ENCODE results near the gene NOBOX. TPM values are rescaled to one million over a fixed set of nuclear protein-coding genes. Genes with fewer than 3 reads are reported as not detected.
A peak's percentile ranks its signal among the peaks of the same experiment; 100 is the strongest.
"Not testable (repeated sequence)": the region's sequence is repeated elsewhere in the genome, so short reads cannot be mapped to it uniquely, and the experiment has no call there.

Gene NOBOX
- total and polyA plus RNA-seq, 10 of the 15 experiments (the other 5 are each of a cell fraction or from before 2014, with no cell fraction given) = not detected

DNA sequence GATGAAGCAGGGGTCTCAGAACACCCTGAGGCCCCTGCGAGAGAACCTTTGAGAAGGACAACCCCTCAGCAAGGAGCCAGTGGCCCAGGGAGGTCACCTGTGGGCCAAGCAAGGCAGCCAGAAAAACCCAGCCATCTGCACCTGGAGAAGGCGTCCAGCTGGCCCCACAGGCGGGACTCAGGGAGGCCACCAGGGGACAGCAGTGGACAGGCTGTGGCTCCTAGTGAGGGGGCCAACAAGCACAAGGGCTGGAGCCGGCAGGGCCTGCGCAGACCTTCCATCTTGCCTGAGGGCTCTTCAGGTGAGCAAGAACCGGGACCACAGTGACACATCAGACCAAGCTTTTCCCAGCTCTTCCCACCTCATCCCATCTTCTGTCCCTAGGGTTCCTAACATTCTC, 38.0 kb downstream of the NOBOX start:
- WGBS (ENCODE audit: insufficient coverage, insufficient replicate concordance, low lambda C conversion rate, missing lambda C conversion rate) = no CpG with 5 or more reads among the region's 6 CpGs
- H4K20me1 ChIP-seq (ENCODE audit: control insufficient read depth, insufficient read depth); FAIRE-seq; H3K79me2 ChIP-seq (ENCODE audit: control insufficient read depth, insufficient read depth, low read length); H3K36me3 ChIP-seq (ENCODE audit: control insufficient read depth in 2 of 2, insufficient read depth in 2 of 2, low read length in 1 of 2); H3K4me2 ChIP-seq (ENCODE audit: control insufficient read depth, insufficient read depth); RAD21 ChIA-PET (ENCODE audit: unreplicated experiment); POLR2A ChIA-PET; H3K4me1 ChIP-seq (ENCODE audit: control insufficient read depth, insufficient read depth, low read length); H3K27ac ChIP-seq (ENCODE audit: control insufficient read depth, insufficient read depth); H3K4me3 ChIP-seq; SMC1A ChIA-PET (ENCODE audit: uncharacterized antibody, unreplicated experiment); H3K27me3 ChIP-seq (replicated peaks in 1 of 2; ENCODE audit: control insufficient read depth in 2 of 2, insufficient read depth in 2 of 2, low read length in 1 of 2); in situ Hi-C loops (cut with MboI); H2AFZ ChIP-seq (ENCODE audit: control insufficient read depth, low read depth, low read length); H3K9me3 ChIP-seq (replicated peaks; ENCODE audit: control insufficient read depth, insufficient read depth, low read length); intact Hi-C loops (cut with micrococcal nuclease; ENCODE audit: unreplicated experiment); CTCF ChIA-PET; H3K9ac ChIP-seq (ENCODE audit: control insufficient read depth, insufficient read depth, low read length); BruUV-seq (replicated peaks); DNase-seq (ENCODE audit: low read depth, low spot score): not testable (repeated sequence)
- peak; percentile 43; the same call in 2 of the 3 replicates for ATAC-seq

DNA sequence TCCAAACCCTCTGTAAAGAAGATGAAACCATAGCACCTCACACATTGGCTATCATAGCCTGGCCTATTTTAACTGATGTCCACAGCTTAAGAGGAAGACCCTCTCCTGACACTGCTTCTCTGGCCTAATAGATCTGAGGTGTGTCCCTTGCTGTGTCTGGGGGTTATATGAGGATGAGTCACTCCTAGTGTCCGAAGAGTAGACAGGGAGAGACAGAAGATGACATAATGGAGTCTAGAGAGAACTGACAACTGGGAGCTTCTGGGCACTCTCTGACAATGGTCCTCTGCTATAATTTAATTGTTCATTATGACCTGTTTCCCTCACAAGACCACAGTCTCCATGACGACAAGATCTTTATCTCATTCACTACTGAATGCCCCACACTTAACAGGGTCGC, 41.4 kb downstream of the NOBOX start:
- H4K20me1 ChIP-seq (ENCODE audit: control insufficient read depth, insufficient read depth); H3K4me3 ChIP-seq; H3K27ac ChIP-seq (ENCODE audit: control insufficient read depth, insufficient read depth); POLR2A ChIA-PET; H3K9ac ChIP-seq (ENCODE audit: control insufficient read depth, insufficient read depth, low read length); BruUV-seq (replicated peaks); H2AFZ ChIP-seq (ENCODE audit: control insufficient read depth, low read depth, low read length); FAIRE-seq; H3K27me3 ChIP-seq (replicated peaks in 1 of 2; ENCODE audit: control insufficient read depth in 2 of 2, insufficient read depth in 2 of 2, low read length in 1 of 2); in situ Hi-C loops (cut with MboI); H3K36me3 ChIP-seq (ENCODE audit: control insufficient read depth in 2 of 2, insufficient read depth in 2 of 2, low read length in 1 of 2); H3K79me2 ChIP-seq (ENCODE audit: control insufficient read depth, insufficient read depth, low read length); H3K4me2 ChIP-seq (ENCODE audit: control insufficient read depth, insufficient read depth); H3K4me1 ChIP-seq (ENCODE audit: control insufficient read depth, insufficient read depth, low read length); RAD21 ChIA-PET (ENCODE audit: unreplicated experiment); CTCF ChIA-PET; DNase-seq (ENCODE audit: low read depth, low spot score); H3K9me3 ChIP-seq (replicated peaks; ENCODE audit: control insufficient read depth, insufficient read depth, low read length); intact Hi-C loops (cut with micrococcal nuclease; ENCODE audit: unreplicated experiment); SMC1A ChIA-PET (ENCODE audit: uncharacterized antibody, unreplicated experiment): not testable (repeated sequence)
- 0 out of 3 replicates have a peak, but pooled peaks have one; percentile 4 for ATAC-seq
- WGBS (ENCODE audit: insufficient coverage, insufficient replicate concordance, low lambda C conversion rate, missing lambda C conversion rate) = no CpG with 5 or more reads among the region's 3 CpGs

DNA sequence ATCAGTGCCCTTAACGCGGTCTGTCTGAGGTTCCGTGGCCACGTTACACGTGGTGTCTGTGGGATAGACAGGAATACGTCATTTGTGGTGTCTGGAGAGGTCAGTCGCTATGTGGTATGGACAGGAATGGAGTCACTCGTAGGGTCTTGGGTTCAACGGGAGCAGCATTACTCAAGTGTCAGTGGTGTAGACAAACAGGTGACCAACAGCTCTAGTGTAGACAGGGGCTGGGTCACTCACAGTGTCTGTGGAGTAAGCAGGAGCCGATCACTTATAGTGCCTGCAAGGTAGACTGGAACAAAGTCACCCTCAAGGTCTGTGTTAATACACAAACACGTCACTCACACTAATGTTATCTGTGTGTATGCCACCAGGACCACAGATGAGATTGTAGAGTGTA, 46.6 kb downstream of the NOBOX start:
- 43% methylated on average over 1 of the region's 11 CpGs for WGBS (ENCODE audit: insufficient coverage, insufficient replicate concordance, low lambda C conversion rate, missing lambda C conversion rate)
- H3K9me3 ChIP-seq (replicated peaks; ENCODE audit: control insufficient read depth, insufficient read depth, low read length); H3K36me3 ChIP-seq (ENCODE audit: control insufficient read depth in 2 of 2, insufficient read depth in 2 of 2, low read length in 1 of 2); POLR2A ChIA-PET; ATAC-seq; H3K4me2 ChIP-seq (ENCODE audit: control insufficient read depth, insufficient read depth); H3K27ac ChIP-seq (ENCODE audit: control insufficient read depth, insufficient read depth); in situ Hi-C loops (cut with MboI); H3K79me2 ChIP-seq (ENCODE audit: control insufficient read depth, insufficient read depth, low read length); RAD21 ChIA-PET (ENCODE audit: unreplicated experiment); SMC1A ChIA-PET (ENCODE audit: uncharacterized antibody, unreplicated experiment); intact Hi-C loops (cut with micrococcal nuclease; ENCODE audit: unreplicated experiment); H3K9ac ChIP-seq (ENCODE audit: control insufficient read depth, insufficient read depth, low read length); FAIRE-seq; H4K20me1 ChIP-seq (ENCODE audit: control insufficient read depth, insufficient read depth); H2AFZ ChIP-seq (ENCODE audit: control insufficient read depth, low read depth, low read length); CTCF ChIA-PET; H3K4me1 ChIP-seq (ENCODE audit: control insufficient read depth, insufficient read depth, low read length); BruUV-seq (replicated peaks); DNase-seq (ENCODE audit: low read depth, low spot score); H3K4me3 ChIP-seq; H3K27me3 ChIP-seq (replicated peaks in 1 of 2; ENCODE audit: control insufficient read depth in 2 of 2, insufficient read depth in 2 of 2, low read length in 1 of 2): not testable (repeated sequence)

DNA sequence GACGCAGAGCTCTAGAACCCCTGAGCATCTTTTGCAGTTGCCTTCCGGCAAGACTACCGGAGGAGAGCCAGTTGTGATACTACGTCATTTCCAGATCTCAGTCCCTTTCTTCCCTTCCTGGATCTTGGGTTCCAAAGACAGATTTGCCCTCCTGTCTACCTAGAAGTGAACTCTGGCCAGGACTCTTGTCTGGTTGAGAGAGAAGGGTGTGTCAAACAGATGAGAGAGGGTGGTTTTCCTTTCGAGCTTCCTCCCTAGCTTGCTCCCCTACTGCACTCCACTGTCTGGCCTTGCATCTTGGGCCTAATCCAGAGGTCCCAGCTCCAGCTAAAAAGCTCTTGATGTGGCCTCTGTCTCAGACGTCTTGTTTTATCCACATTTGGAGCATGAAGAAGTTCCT, 47.3 kb downstream of the NOBOX start:
- H3K79me2 ChIP-seq (ENCODE audit: control insufficient read depth, insufficient read depth, low read length); H3K9ac ChIP-seq (ENCODE audit: control insufficient read depth, insufficient read depth, low read length); H2AFZ ChIP-seq (ENCODE audit: control insufficient read depth, low read depth, low read length); H3K27me3 ChIP-seq (replicated peaks in 1 of 2; ENCODE audit: control insufficient read depth in 2 of 2, insufficient read depth in 2 of 2, low read length in 1 of 2); DNase-seq (ENCODE audit: low read depth, low spot score); H3K4me3 ChIP-seq; H3K4me1 ChIP-seq (ENCODE audit: control insufficient read depth, insufficient read depth, low read length); H4K20me1 ChIP-seq (ENCODE audit: control insufficient read depth, insufficient read depth); CTCF ChIA-PET; in situ Hi-C loops (cut with MboI); H3K36me3 ChIP-seq (ENCODE audit: control insufficient read depth in 2 of 2, insufficient read depth in 2 of 2, low read length in 1 of 2); FAIRE-seq; H3K27ac ChIP-seq (ENCODE audit: control insufficient read depth, insufficient read depth); BruUV-seq (replicated peaks); H3K4me2 ChIP-seq (ENCODE audit: control insufficient read depth, insufficient read depth); POLR2A ChIA-PET; intact Hi-C loops (cut with micrococcal nuclease; ENCODE audit: unreplicated experiment); H3K9me3 ChIP-seq (replicated peaks; ENCODE audit: control insufficient read depth, insufficient read depth, low read length); ATAC-seq; SMC1A ChIA-PET (ENCODE audit: uncharacterized antibody, unreplicated experiment); RAD21 ChIA-PET (ENCODE audit: unreplicated experiment): not testable (repeated sequence)
- no CpG with 5 or more reads among the region's 6 CpGs for WGBS (ENCODE audit: insufficient coverage, insufficient replicate concordance, low lambda C conversion rate, missing lambda C conversion rate)

All from GM12878 (cell line).